ENCODE measurements around the gene SUPT4H1.

Gene SUPT4H1

GRCh38 chr17:58381124-58382035 is 29.4 kb upstream of the SUPT4H1 start:
- no peak for DNase-seq (ENCODE audit: low spot score)

DNA sequence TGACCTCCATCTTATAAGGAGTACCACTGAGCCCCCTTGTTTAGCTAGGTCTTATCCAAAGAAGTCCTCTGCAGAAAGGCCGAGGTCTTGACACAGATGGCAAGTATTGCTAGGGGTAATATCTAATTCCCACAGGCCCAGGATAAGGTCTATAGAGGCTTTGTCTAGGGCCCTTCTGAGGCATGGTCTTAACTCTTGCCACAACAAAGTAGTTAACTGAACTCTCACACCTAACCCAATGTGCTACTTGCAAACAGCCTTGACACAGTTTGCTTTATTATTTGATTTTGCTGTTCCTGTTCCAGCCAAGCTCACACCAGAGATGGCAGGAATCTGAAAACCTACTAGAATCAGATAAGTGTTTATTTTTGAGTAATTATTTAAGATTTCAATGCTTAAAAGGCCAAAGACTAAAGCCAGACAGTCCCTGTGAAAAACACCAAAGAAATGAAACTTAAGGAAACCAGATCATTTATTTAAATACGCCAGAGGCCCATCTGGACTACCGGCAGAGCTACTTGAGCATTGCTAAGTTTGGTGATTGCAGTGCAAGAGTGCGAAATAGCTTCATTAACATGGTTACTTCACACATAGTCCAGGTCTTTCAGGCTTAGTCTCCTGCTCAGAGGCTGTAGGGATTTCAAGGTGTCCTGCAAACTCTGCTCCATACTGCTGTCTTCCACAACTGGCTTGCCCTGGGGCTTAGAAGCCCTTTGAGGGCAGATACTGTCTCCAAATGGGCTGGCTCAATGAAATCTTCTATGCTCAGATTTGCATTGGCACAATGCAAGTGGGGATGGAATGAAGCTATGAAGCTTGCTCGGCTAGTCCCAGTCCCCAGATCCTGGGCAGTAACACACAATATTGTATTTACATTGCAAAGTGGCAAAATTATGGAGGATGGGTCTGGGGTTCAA is 28.5 kb upstream of the SUPT4H1 start:
- DNase-seq (ENCODE audit: low spot score), result no peak

GRCh38 chr17:58379511-58379824 is 27.5 kb upstream of the SUPT4H1 start:
- DNase-seq (ENCODE audit: low spot score), result no peak

- no peak for DNase-seq (ENCODE audit: low spot score)
Measured at GRCh38 chr17:58378733-58379510, 26.9 kb upstream of the SUPT4H1 start.

GRCh38 chr17:58377661-58378060 is 25.7 kb upstream of the SUPT4H1 start:
- no peak for DNase-seq (ENCODE audit: low spot score)

- no peak for DNase-seq (ENCODE audit: low spot score)
Measured at GRCh38 chr17:58377093-58377601, 25.1 kb upstream of the SUPT4H1 start.

DNA sequence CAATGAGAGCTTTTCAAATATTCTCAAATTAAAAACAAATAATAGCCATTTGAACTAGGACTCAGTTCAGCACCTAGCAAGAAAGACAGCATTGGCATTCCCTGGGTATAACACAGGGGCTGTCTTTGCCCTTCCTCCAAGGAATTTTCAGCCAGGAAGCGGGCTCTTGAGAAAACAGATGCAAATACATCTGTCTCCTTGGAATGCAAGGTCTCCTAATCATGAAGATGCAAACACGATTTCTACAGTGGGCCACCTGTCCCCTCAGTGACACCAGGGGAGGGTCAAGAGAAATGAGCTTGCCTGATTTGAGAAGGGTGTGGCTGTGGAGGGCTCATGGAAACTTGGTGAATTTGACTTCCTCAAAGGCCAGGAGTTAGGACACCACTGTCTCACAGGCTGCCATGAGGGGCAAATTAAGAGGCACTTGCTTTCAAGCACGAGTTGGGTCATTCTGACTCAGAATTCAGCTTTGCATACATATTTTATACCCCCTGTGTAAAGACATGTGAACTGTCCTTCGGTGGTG is 24.5 kb upstream of the SUPT4H1 start:
- DNase-seq (ENCODE audit: low spot score), result no peak

GRCh38 chr17:58375811-58376210 is 23.8 kb upstream of the SUPT4H1 start:
- DNase-seq (ENCODE audit: low spot score), result no peak

DNA sequence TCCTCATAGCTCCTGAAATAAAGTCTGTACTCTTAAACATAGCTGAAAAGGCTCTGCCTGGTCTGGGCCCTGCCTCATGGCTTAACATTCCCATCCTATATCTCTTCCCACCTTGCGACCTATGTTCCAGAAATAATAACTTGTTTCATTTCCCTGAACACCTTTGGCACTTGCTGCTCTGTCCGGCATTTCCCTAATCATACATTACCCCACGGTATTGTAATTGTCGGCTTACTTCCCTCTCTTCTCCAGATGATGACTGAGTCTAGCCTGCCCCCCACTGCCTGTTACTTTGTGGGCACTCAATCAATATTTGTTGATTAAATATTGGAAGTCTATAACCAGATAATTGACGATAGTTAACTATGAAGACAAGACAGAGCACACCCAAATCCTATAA is 23.3 kb upstream of the SUPT4H1 start:
- DNase-seq (ENCODE audit: low spot score), result no peak

DNA sequence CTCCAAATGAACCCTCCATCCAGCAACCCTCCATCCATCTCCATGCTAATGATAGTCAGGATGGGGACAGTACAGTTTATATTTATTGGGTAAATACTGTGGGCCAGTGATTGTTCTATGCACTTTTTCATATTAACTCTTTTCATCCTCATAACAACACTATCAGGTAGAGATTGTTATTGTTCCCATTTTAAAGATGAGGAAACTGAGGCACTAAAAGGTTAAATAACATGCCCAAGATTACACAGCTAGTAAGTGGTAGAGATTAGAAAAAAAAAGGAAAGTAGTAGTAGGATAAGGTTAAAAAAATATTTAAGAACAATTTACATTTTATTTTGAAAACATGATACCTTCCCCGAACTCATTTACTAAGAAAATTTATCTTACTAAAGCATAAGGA is 21.9 kb upstream of the SUPT4H1 start:
- no peak for DNase-seq (ENCODE audit: low spot score)

DNA sequence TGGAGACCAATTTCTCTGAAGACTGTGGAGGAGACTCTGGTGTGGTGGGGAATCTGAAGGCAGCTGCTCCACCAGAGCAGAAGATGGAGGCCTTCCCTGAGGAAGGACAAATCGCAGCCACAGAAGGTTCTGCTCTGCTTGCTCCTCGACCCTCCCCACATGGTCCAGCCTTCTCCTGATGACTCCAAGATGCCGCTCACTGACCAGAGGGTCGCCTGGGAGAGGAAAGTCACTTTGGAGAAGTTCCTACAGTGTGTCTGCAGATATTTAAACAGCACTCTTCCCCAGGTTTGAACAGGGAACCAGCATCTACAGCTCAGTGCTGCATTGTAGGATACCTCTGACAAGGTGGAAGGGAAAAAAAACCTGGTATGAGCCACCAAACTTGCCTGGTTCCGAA is 21.0 kb upstream of the SUPT4H1 start:
- DNase-seq (ENCODE audit: low spot score), result no peak

DNA sequence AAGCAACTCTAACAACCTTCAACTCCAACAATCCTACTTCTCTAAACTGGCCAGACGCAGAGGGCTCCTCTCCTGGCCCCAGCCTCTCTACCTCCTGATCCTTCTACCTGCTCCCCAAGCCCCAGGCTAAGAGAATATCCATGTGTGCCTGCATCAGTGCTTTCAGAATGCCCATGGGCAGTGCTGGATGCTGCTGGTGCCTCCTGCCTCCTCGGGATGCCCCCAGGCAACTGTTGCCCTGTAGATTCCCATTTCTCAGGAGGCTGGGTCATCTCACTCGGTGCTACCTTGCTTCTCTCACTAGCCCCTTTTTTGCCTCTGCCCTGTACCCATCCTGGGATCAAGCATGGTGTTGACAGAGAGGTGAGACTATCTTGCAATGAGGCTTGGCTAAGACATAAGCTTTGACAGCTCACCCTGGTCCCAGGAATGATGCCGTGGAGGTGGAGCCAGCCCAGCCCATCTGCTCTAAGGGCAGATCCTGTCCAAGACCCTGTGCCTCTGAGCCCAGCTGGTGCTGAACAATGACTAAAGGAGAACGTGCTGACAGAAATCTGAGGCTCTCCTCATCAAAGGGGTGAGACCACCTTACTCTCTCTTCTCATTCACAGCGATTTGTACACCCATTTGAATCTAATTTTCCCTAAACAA is 19.4 kb upstream of the SUPT4H1 start:
- no peak for DNase-seq (ENCODE audit: low spot score)

- DNase-seq (ENCODE audit: low spot score), result no peak
Measured at GRCh38 chr17:58370716-58371115, 18.7 kb upstream of the SUPT4H1 start.

GRCh38 chr17:58370309-58370708 is 18.3 kb upstream of the SUPT4H1 start:
- no peak for DNase-seq (ENCODE audit: low spot score)

- DNase-seq (ENCODE audit: low spot score), result no peak
Measured at GRCh38 chr17:58369214-58370031, 17.4 kb upstream of the SUPT4H1 start.

GRCh38 chr17:58368860-58369213 is 16.8 kb upstream of the SUPT4H1 start:
- DNase-seq (ENCODE audit: low spot score), result no peak

DNA sequence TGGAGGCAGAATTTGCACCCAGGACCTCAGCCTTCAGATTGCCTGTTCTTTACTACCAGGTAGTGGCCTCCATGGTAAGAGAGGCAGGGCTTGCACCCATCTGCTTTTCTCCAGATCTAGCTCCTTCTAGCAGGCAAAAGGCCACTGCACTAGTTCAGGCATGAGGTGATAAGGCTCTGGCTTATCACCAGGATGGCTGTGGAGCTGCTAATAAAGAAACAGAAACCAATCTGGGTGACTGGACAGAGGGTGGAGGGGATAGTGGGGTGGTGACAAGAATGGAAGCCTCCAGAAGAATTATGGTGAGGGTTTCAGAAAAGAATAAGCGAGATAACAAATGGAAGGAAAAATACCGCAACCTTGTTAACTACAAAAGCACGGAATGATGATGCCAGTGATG is 15.5 kb upstream of the SUPT4H1 start:
- no peak for DNase-seq (ENCODE audit: low spot score)

DNA sequence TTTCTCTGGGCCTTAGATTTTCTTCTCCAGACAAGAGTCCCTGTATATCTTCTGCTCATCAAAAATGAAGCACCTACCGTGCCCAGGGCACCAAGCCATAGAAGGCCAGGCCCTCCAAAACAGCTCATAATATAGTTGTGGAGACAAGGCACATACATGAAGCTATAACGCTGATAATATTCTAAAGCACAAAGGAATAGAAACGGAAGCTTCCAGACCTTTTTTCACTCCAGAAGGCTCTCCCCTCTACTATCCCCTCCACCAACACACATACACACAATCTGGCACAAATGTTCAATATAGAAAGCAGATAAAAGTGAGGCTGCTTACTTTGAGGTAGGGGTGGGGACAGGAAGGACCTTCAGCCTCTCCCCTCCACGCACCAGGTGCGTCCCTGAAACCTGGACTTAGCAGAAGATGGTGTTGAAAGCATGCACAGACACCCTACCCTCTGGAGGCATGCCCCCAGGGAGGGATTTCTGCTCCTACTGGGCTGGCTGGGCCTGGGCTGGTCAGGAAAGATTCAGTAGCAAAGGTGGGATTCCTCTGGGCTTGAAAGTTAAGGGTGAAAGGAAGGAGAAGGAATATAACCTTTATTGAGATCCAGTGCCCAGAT is 14.1 kb upstream of the SUPT4H1 start:
- DNase-seq (ENCODE audit: low spot score), result no peak

- no peak for DNase-seq (ENCODE audit: low spot score)
Measured at GRCh38 chr17:58365185-58365979, 13.4 kb upstream of the SUPT4H1 start.
